NCI-H446 (cell line): ENCODE results near the gene MACF1.
A peak's percentile ranks its signal among the peaks of the same experiment; 100 is the strongest.

Source experiments
- DNase-seq, 2 experiments: peaks; one replicate each; lab custom pipeline; 2025; lab: John Stamatoyannopoulos, UW

MACF1 gene

DNA sequence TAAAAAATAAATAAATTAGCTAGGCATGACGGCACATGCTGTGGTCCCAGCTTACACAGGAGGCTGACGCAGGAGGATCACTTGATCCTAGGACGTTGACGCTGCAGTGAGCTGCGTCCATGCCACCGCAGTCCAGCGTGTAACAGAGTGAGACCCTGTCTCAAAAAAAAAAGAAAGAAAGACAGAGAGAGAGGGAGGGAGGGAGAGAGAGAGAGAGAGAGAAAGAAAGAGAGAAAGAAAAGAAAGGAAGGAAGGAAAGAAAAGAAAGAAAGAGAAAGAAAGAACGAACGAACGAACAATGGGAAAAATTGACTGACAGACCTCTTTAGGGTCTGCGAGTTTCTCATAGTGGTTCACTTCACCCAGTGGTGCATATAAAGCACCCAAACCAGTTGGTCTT is 189.2 kb downstream of the MACF1 start:
- no peak for DNase-seq

DNA sequence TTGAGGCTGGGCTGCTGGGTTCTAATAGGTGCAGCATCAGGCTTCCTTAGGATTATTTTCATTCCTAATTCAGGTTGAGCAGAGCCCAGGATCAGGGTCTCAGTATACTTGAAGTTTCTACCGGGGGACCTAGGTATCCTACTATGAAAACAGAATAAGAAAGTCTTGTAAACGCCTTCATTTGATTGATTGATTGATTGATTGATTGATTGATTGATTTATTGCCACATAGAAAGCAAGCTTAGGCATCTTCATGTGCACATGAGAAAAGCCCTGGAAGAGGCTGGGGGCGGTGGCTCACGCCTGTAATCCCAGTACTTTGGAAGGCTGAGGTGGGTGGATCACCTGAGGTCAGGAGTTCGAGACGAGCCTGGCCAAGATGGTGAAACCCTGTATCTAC is 189.6 kb downstream of the MACF1 start:
- no peak for DNase-seq

DNA sequence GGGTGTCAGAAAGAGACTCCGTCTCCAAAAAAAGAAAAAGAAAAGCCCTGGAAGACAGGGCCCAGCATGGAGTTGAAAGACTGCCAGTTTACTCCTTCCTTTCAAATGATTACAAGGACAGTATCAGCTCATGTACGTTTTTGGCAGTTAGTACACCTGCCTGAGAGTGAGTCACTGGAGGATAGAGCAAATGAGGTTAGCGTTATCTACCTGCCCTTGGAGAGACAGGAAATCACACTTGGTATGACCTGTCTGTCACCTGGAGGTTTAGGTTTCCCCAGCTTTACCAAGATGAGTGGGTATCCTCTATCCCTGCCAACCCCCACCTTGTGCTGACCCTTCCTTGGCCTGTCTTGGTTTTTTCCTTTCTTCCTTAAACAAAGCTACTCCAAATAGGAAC is 190.1 kb downstream of the MACF1 start:
- DNase-seq, result no peak

DNA sequence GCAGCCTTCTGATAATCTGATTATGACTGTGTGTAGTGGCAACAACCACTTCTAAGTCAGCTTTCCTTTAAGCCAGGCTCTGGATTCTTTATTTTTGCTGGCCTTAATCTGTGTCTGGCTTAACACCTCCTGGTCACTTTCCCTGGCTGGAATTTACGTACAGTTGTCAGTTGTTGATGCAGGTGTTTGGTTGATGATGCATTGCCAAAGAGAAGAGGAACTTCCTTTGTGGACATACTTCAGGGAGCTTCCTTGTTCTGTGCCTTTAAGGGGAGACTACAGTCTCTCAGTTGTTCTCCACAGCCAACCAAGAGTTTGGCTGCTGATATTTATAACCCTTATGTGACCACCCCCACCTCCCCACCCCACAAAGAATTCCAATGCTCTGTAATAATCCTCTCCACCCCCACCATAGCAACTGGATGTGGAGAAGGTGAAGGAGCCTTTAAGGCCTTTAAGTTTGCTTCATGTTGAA is 190.9 kb downstream of the MACF1 start:
- no peak for DNase-seq

DNA sequence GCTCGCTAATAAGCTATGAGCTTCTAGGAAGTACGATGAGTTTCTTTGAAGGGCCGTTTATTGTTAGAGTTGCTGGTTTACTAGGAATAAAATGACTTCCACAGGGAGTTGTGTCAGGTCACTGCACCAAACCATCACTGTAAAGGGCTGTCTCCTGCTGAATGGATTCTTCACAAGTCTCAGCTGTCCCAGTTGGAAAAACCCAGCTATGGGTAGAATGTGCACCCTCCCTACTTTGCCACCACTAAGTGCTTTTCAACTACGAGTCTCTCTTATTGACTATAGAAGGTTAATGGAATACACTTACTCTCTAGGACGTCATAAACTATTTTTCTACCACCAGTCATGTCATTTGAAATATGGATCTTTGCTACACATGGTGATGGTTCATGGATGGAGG is 192.2 kb downstream of the MACF1 start:
- DNase-seq, result no peak

DNA sequence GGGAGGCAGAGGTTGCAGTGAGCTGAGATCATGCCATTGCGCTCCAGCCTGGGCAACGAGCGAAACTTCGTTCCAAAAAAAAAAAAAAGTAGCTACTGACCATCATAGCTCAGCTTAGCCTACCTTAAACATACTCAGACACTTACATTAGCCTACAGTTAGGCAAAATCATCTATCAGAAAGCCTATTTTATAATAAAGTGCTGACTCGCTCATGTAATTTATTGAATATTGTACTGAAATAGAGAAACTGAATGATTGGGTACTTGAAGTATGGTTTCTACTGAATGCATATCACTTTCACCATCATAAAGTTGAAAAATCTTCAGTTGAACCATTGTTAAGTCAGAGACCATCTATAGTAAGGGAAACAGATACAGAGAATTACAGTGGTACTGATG is 193.0 kb downstream of the MACF1 start:
- no peak for DNase-seq

DNA sequence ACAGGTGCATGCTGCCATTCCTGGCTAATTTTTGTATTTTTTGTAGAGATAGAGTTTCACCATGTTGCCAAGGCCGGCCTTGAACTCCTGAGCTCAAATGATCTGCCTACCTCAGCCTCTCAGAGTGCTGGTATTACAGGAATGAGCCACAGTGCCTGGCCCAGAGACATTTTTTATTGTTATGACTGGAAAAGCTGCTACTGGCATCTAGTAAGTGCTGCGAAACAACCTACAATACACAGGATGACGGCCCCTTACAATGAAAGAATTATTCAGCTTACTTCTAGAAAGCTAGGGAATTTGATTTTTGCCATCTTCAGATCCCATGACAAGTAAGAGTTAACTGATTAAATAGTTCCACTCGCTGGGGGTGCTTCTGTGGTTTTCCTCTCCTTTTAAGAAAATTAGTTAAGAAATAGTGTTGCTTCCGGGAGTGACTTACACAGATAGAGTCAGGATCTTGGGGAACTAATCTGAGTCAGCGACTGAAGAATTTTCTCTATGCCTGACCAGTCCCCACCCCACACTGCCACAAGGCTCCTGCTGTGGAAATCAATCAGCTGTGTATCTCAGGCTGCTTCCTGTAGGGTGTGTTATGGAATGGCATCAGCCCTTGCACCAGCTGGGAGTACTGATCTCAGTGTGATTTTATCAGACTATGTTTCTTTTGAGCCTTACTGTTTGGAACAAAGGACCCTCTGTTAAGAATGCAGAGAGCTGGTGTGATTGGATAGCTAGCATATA is 194.0 kb downstream of the MACF1 start:
- no peak for DNase-seq

DNA sequence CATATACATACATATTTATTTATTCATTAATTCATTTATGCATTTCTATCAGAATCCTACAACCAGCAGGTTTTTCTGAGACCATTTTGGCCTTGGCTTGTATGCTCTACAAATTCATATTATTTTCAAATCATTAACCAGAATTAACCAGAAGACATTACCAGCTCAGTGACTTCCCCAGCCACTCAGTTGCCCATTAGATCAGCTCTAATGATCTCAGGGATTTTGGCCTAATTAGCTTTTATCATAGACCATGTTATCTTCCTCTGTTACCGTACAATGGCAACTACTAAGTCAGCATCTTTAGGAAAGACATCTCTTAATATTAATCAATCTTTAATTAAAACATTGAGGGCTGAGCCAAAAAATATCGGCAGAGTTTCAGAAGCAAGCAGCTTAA is 196.6 kb downstream of the MACF1 start:
- no peak for DNase-seq

DNA sequence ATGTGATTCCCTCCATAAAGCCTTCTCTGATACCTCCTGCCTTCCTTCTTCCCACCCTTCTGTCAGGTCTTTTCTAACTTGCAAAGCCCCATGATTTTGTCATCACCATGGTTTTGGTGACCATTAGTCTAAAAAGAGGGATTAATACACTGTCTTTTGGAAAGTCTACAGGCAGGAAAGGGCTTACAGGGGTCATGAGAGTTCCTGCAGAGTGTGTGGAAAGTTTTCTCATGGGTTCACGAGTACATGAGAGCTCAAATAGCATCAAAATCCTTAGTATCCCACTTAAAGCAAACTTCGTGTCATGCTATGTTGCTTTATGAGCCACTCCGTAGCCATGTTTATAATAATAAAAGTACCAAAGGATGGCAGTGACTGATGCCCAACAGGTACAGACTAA is 200.4 kb downstream of the MACF1 start:
- no peak for DNase-seq

DNA sequence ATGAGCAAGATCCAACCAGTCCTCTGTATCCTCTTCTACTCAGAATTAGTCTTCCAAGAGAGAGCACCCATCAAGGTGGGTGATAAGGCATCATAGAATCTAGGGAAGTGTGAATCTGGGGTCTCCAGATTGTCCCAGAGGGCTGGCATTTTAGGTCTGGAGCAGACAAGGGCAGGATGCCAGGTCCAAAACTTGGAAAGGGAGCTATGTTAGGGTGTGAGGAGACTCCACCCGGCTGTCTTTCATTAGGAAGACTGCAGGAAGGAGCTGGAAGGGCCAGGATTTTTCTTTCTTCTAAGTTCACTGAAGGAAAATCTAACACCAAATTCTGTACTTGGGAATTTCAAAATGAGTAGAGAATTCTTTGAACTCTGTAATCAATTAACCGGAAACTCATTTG is 200.9 kb downstream of the MACF1 start:
- peak; percentile 22 to 56 for DNase-seq

DNA sequence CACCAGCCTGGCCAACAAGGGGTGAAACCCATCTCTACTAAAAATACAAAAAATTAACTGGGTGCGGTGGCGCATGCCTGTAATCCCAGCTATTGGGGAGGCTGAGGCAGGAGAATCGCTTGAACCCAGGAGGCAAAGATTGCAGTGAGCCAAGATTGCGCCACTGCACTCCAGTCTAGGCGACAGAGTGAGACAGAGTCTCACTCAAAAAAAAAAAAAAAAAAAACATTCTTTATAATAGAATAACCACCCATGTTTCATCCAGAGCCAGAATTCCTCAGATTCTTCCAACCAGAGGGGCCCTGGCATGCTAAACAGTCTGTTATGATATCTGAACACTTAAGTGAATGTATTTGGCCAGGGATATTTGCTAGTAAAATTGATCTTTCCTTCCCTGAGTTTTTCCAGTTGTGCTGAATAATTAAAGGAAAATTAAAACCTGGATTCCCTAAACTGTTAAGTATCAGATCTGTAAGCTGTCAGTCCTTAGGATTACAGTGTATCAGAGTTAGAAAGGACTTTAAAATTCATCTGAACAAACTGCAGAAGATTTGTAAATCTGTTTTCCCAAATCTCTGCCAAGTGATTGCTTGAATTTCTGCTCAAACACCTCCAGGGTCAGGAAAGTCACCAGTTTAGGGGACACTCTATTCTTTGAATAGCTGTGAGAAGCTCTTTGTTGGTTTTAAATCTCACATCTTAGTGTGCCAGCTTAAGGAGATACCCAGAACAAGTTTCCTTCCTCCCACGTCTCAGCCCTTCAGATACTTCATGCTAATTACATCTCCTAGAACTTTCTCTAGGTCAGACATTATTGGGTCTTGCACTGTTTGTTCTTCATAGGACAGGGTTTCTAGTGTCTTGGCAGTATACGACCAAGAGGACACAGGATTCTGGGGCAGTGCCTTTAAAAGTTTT is 202.3 kb downstream of the MACF1 start:
- DNase-seq, result peak in 1 of 2 experiments; percentile 36

DNA sequence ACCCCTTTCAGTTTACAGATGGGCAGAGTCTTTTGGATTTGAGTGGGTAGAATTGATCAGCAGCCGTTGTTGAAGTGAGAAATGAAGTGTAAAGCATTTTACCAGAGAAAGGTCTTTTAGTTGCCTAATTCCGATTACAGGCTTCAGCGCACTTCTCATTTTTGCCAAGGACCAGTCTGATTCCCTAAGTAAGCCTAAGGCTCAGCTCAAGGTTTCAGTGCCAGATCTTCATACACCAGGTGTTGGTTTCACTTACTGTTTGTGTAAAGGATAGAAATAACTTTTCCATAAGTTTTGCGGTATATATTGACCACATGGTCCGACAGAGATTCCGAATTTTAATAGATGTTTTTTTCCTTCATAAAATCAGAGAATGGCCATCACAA is 203.0 kb downstream of the MACF1 start:
- peak in 1 of 2 experiments; percentile 54 for DNase-seq

DNA sequence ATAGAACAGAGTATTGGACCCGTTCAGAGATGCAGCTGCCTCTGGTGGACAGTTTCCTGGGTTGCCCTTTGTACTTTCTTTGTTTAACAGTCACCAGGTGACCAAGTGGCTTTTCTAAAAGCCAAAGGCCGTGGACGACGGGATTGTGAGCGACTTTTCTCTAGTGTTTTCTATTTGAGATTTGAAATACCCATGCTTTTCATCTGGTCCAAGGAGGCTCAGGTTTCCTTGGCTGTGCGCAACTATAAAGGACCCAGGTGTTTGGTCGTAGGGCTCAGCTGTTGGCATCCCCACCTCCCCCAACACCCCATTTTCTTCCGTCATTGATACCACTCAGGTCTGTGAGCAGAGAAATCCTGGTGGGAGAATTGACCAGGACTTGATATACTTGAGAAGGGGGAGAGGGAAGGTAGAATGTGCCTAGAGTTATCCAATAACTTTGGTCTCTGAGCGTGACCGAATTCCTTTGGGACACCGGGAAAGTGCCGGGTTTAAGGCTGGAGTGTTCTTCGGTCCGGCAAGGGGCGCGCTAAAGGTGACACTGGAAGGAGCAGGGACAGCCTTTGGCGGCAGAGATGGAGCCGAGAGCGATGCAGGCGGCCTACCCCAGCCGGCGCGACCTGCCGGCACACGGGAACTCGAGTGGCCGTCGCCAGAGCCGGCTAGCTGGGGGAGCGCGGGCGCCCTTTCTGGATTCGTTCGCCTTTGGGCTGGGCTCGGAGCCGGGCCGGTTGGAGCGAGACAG is 203.6 kb downstream of the MACF1 start:
- DNase-seq, result no peak

DNA sequence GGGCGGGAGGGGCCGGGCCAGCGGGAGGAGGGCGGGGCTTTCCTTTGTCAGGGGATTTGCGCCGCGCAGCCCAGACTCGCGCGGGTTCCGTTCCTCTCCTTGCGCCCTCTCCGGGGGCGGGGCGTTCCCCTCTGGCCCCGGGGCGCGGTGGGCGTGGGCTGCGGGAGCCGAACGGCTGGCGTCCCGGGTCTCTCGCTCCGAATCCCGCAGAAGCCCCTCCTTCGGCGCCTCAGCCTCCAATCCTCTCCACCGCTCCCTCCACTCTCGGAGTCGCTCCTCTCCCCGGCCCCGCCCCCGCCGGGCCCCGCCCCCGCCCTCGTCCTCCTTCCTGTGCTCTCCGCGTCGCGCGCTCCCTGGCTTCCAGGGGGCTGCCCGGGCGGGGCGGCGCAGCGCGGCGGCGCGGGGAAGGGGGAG is 204.2 kb downstream of the MACF1 start:
- peak; percentile 95 to 98 for DNase-seq

DNA sequence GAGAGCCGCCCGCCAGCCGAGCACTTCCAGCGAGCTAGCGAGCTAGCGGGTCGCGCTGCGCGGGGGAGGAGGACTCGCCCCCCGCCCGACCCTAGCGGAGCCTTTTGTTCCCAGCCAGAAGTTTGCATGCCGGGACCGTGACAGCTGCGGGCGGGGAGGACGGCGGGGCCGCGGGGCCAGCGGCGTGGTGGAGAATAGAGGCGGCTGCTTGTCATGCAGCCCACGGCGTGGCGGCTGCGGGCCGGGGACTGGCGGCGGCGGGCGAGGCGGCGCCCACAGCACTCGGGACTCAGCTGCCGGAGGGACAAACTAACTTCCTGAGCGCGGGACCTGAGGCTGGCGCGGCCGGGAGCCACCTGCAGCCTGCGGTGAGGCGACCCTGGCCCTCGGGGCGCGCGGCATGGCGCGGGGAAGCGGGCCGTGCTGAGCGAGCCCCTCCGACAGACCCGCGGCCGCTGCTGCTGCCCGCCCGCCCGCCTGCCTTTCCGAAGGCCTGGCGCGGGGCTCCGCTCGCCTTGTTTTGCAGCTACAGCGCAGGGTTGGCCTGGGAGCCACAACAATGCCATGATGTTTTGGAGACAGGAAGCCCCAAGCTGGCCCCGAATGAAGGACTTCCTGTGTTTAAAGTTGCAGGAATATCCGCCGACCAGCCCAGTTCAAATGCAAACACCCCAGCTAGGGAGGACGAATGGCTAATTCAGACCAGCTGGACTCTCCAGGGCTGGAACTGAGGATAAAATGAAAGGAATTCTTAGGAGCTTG is 204.7 kb downstream of the MACF1 start:
- peak in 1 of 2 experiments; percentile 27 for DNase-seq

DNA sequence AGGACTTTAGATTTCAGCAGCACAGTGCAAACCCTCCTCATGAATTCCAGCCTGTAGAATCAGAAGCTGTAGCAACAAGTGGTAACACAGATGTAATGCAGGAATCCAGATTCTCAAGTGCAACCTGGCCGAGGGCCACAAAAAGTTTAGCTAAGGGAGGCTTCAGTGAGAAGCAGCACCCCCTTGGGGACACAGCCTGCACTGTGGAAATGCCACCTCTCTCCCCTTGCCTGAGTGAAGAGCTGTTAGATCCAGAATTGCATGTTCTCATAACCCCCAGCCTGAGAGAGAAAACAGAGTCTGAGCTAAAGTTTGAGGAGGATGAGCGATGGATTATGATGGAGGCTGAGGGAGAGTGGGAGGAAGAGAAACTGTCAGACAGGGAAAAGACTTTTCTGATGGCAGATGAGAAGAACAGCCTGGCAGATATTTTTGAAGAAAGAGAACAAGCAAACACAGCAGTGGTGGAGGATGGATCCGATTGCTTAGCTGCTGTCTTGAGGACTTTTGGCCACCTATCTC is 206.5 kb downstream of the MACF1 start:
- peak in 1 of 2 experiments; percentile 55 for DNase-seq

DNA sequence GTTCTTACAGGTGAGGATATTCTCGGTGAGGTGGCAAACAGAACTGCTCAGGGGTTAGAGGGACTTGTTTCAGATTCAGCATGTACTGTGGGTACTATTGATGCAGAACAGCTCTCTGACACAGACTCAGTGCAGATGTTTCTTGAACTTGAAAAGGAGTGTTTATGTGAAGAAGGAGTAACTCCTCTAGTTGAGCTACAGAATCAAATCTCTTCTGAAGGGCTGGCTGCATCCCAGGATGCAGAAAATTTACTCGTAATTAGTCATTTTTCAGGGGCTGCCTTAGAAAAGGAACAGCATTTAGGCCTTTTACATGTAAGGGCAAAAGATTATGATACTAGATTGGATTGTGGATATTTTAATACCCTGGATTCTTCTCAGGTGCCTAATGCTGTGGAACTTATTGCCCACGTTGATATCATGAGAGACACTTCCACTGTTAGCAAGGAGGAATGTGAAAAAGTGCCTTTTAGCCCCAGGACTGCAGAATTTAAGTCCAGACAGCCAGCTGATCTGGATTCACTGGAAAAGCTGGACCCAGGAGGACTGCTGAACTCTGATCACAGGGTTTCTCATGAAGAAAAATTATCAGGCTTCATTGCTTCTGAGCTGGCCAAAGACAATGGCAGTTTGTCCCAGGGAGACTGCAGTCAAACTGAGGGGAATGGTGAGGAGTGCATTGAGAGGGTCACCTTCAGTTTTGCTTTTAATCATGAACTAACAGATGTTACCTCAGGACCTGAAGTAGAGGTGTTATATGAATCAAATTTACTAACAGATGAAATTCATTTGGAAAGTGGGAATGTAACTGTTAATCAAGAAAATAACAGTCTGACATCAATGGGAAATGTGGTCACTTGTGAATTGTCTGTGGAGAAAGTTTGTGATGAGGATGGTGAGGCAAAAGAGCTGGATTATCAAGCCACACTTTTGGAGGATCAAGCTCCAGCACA is 207.3 kb downstream of the MACF1 start:
- no peak for DNase-seq

DNA sequence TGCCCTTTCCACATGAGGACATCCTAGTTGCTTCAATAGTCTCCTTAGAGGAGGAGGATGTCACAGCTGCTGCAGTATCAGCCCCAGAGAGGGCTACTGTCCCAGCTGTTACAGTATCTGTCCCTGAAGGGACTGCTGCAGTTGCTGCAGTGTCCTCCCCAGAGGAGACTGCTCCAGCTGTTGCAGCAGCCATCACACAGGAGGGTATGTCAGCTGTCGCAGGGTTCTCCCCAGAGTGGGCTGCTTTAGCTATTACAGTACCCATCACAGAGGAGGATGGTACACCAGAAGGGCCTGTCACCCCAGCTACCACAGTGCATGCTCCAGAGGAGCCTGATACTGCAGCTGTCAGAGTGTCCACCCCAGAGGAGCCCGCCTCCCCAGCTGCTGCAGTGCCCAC is 208.4 kb downstream of the MACF1 start:
- no peak for DNase-seq

DNA sequence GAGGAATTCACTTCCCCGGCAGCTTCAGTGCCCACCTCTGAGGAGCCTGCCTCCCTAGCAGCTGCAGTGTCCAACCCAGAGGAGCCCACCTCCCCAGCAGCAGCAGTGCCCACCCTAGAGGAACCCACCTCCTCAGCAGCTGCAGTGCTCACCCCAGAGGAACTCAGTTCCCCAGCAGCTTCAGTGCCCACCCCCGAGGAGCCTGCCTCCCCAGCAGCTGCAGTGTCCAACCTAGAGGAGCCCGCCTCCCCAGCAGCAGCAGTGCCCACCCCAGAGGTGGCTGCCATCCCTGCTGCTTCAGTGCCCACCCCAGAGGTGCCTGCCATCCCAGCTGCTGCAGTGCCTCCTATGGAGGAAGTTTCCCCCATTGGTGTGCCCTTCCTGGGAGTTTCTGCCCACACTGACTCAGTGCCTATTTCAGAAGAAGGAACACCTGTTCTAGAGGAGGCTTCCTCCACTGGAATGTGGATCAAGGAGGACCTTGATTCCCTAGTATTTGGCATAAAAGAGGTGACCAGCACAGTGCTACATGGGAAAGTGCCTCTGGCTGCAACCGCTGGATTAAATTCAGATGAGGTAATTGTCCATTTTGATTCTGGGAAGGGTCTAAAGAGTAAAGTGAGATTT is 209.5 kb downstream of the MACF1 start:
- DNase-seq, result no peak

DNA sequence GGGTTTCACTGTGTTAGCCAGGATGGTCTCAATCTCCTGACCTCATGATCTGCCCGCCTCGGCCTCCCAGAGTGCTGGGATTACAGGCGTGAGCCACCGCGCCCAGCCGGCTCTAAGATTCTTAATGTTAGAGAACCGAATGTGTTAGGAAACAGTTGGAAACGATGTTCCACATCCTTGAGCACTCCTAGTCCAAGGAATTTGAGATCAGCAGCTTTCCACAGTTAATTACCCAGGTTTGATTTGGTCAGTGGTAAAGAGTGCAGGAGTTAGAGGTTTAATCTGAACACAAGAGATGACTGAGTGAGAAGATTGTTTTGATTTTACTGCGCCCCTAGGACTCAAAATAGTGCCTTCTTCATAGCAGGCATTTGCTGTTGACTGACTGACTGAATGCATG is 211.1 kb downstream of the MACF1 start:
- DNase-seq, result no peak
